Mesenteric fat pad (tissue), 1 donor: ENCODE measurements around the gene C4A. TPM values are rescaled to one million over a fixed set of nuclear protein-coding genes. Genes with fewer than 3 reads are reported as not detected.
"Not testable (repeated sequence)": the region's sequence is repeated elsewhere in the genome, so short reads cannot be mapped to it uniquely, and the experiment has no call there.

Experiments
- DNase-seq: peaks from one replicate; pipeline ENCODE4 v3.0.0-alpha.2; 2020; ENCODE audit warnings: low spot score
- long read RNA-seq: library from polyadenylated mRNA; unstranded; transcript quantifications from one replicate; pipeline ENCODE4 v2.0.0, GENCODE V29; 2020
- total RNA-seq: library from RNA; stranded (reverse); fragmentation: NEBNext Ultra II Directional; extraction: Animal tissue kit (Norgen Biotek cat#: 25700); gene quantifications from one replicate; pipeline ENCODE4 v1.2.1, GENCODE V29; 2021
- donor health status: DM: yes; HTN: yes; CAD: no.

C4A gene
- 36.2 TPM for total RNA-seq
- long read RNA-seq, partial matches to known transcripts: 26 of 26 reads
- long read RNA-seq, other reads (novel, unspliced or antisense): 0 of 26 reads

DNA sequence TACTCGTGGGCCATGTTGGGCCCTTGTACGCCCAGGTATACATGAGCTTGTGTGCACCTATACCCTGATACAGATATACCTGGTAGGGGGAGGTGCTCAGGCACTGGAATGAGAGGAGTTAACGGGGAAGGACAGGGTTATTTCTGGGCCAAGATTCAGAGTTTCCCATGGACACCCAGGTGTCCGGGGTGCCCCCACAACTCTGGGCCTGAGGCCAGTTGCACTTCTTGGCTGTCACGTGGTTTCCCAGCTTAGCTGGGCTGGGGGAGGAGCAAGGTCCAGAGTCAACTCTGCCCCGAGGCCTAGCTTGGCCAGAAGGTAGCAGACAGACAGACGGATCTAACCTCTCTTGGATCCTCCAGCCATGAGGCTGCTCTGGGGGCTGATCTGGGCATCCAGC lies at the start of gene C4A:
Gene C4A (plus strand): TSS at position 314 of the 400 bp plus-strand sequence. CDS start 51 bp downstream, at position 365.
- DNase-seq: not testable (repeated sequence)

GRCh38 chr6:31932137-31932536 lies 49.7 kb upstream of the C4A start:
- DNase-seq: not testable (repeated sequence)

GRCh38 chr6:31933537-31933936 lies 48.3 kb upstream of the C4A start:
- no peak for DNase-seq

GRCh38 chr6:31935021-31935420 lies 46.8 kb upstream of the C4A start:
- DNase-seq: no peak

DNA sequence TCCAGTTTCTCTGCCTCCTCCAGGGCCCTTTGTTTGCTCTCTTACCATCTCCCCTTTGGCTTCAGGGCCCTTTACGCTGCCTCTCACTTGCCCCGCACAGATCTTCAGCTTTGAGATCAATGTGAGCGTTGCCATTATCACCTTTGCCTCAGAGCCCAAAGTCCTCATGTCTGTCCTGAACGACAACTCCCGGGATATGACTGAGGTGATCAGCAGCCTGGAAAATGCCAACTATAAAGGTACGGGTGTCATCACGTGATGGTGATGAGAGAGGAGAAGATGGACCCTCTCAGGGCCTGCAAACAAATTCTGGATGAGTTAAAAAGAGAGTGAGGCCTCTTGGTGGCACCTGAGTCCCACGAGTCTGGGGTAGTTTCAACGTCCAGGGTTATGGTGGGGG lies 46.0 kb upstream of the C4A start:
- DNase-seq: no peak

- no peak for DNase-seq
Measured at GRCh38 chr6:31940256-31940664, 41.6 kb upstream of the C4A start.

GRCh38 chr6:31943742-31944141 lies 38.1 kb upstream of the C4A start:
- DNase-seq: no peak

GRCh38 chr6:31945154-31945506 lies 36.7 kb upstream of the C4A start:
- DNase-seq: no peak

DNA sequence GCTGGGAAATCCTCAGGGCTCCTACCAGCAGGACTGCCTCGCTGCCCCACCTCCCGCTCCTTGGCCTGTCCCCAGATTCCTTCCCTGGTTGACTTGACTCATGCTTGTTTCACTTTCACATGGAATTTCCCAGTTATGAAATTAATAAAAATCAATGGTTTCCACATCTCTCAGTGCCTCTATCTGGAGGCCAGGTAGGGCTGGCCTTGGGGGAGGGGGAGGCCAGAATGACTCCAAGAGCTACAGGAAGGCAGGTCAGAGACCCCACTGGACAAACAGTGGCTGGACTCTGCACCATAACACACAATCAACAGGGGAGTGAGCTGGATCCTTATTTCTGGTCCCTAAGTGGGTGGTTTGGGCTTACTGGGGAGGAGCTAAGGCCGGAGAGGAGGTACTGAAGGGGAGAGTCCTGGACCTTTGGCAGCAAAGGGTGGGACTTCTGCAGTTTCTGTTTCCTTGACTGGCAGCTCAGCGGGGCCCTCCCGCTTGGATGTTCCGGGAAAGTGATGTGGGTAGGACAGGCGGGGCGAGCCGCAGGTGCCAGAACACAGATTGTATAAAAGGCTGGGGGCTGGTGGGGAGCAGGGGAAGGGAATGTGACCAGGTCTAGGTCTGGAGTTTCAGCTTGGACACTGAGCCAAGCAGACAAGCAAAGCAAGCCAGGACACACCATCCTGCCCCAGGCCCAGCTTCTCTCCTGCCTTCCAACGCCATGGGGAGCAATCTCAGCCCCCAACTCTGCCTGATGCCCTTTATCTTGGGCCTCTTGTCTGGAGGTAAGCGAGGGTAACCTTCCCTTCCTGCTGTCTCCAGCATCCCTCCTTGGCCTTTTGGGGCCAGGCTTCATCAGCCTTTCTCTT lies 36.1 kb upstream of the C4A start, which contains the start of gene CFB:
Gene CFB (plus strand): TSS at position 589 of the 863 bp plus-strand sequence. CDS start 127 bp downstream, at position 716.
- DNase-seq: no peak

DNA sequence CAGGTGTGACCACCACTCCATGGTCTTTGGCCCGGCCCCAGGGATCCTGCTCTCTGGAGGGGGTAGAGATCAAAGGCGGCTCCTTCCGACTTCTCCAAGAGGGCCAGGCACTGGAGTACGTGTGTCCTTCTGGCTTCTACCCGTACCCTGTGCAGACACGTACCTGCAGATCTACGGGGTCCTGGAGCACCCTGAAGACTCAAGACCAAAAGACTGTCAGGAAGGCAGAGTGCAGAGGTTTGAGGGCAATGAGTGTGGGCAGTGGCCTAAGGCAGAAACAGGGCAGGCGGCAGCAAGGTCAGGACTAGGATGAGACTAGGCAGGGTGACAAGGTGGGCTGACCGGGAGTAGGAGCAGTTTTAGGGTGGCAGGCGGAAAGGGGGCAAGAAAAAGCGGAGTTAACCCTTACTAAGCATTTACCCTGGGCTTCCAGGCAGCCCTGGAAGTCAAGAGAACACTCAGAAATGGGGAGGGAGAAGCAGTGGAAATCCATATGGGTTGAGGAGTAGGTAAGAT lies 35.4 kb upstream of the C4A start:
- DNase-seq: no peak

- DNase-seq: no peak
Measured at GRCh38 chr6:31947070-31947675, 34.7 kb upstream of the C4A start.

- no peak for DNase-seq
Measured at GRCh38 chr6:31947864-31948263, 34.0 kb upstream of the C4A start.

GRCh38 chr6:31948306-31948705 lies 33.6 kb upstream of the C4A start:
- DNase-seq: no peak

GRCh38 chr6:31948753-31949413 lies 33.0 kb upstream of the C4A start:
- DNase-seq: no peak

GRCh38 chr6:31949926-31950548 lies 31.8 kb upstream of the C4A start:
- no peak for DNase-seq

DNA sequence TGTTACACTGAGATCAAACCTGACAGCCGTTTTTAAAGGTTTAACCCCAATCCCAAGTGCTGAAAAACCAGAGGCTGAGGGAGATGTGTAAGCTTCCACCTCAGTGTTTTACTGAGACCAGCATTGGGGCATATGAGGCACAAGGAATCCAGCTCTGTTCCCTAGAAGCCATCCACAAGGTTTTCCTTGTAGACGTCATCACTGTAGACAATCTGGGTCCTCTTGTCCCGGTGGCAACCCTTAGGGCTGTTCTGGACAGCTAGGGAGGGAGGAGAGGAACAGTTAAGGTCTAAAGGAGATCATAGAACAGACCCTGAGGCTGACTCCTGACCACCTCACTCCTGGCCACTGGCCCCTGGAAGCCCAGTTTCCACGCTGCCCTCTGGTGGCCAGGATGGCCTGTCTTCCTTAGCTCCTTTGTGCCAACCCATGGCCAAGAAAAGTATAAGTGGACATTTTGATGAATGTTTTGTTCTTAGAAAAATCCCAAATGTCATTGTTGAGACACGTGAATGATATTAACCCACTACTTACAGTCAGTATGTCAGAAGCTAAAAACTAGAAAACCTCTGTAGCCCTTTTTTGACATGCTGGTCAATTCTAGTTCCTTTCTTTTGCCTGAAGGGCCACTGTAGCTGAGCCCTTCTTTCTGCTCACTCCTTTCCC lies 29.6 kb upstream of the C4A start:
- no peak for DNase-seq

GRCh38 chr6:31952890-31953289 lies 29.0 kb upstream of the C4A start:
- DNase-seq: no peak

- DNase-seq: no peak
Measured at GRCh38 chr6:31954511-31954910, 27.3 kb upstream of the C4A start.

GRCh38 chr6:31956796-31957195 lies 25.1 kb upstream of the C4A start:
- no peak for DNase-seq

DNA sequence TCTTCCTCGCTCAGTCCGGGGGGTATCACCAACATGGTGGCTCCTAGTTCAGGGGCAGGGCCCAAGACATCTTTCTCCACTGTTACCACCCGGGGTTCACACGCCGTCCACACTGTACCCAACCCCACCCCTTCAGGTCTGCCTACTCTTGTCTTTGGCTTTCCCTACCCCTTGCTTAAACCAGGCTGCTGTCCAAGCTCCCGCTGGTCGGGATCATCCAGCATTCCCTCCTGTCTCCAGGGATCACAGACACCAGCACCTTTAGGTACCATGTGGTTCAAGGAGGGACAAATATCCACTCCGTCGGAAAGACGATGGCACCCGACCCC lies 23.5 kb upstream of the C4A start:
- DNase-seq: no peak
